ENCODE data around the gene ADAMTSL4.
"Not testable (repeated sequence)": the region's sequence is repeated elsewhere in the genome, so short reads cannot be mapped to it uniquely, and the experiment has no call there.

ADAMTSL4 gene

GRCh38 chr1:150579945-150580642 lies 30.9 kb downstream of the ADAMTSL4 start:
- no peak; the same call in 2 of the 3 replicates for ATAC-seq
- 0 out of 2 replicates have a peak, but pooled peaks have one; percentile 14 for TF ChIP-seq TOX (CRISPR knock-in tag; IDR thresholded peaks at IDR 0.05; ENCODE audit: borderline replicate concordance)
- TF ChIP-seq PPARA (CRISPR knock-in tag; IDR thresholded peaks at IDR 0.05; ENCODE audit: borderline replicate concordance) = no peak

- not testable (repeated sequence) for ATAC-seq
Measured at GRCh38 chr1:150580966-150581365, 31.8 kb downstream of the ADAMTSL4 start.

- not testable (repeated sequence) for ATAC-seq
Measured at GRCh38 chr1:150581437-150581836, 32.2 kb downstream of the ADAMTSL4 start.

GRCh38 chr1:150581962-150582361 lies 32.8 kb downstream of the ADAMTSL4 start:
- not testable (repeated sequence) for ATAC-seq

GRCh38 chr1:150582371-150582770 lies 33.2 kb downstream of the ADAMTSL4 start:
- no peak for ATAC-seq
- TF ChIP-seq POU6F1 (CRISPR knock-in tag; IDR thresholded peaks at IDR 0.05; ENCODE audit: borderline replicate concordance, low read depth) (no peak), CSRNP3 (CRISPR knock-in tag; IDR thresholded peaks at IDR 0.05) (no peak), PATZ1 (CRISPR knock-in tag; IDR thresholded peaks at IDR 0.05; ENCODE audit: borderline replicate concordance) (no peak), TCF4 (CRISPR knock-in tag; IDR thresholded peaks at IDR 0.05; ENCODE audit: borderline replicate concordance) (no peak), CSDC2 (CRISPR knock-in tag; IDR thresholded peaks at IDR 0.05) (no peak), TOX (CRISPR knock-in tag; IDR thresholded peaks at IDR 0.05; ENCODE audit: borderline replicate concordance) (no peak), ZNF8 (CRISPR knock-in tag; IDR thresholded peaks at IDR 0.05) (no peak), ZNF70 (CRISPR knock-in tag; IDR thresholded peaks at IDR 0.05) (no peak), ESRRG (CRISPR knock-in tag; IDR thresholded peaks at IDR 0.05) (no peak), ZFP3 (CRISPR knock-in tag; IDR thresholded peaks at IDR 0.05) (no peak), ARNTL (CRISPR knock-in tag; IDR thresholded peaks at IDR 0.05; ENCODE audit: borderline replicate concordance, low read depth) (no peak), ISL1 (CRISPR knock-in tag; IDR thresholded peaks at IDR 0.05) (no peak), ZC3H10 (CRISPR knock-in tag; IDR thresholded peaks at IDR 0.05) (no peak), SNAI2 (CRISPR knock-in tag; IDR thresholded peaks at IDR 0.05) (no peak), RARB (CRISPR knock-in tag; IDR thresholded peaks at IDR 0.05) (no peak), ZFP30 (CRISPR knock-in tag; IDR thresholded peaks at IDR 0.05) (no peak), OSR1 (CRISPR knock-in tag; IDR thresholded peaks at IDR 0.05) (no peak), TSHZ2 (CRISPR knock-in tag; IDR thresholded peaks at IDR 0.05) (no peak)

Data from SK-N-SH treated with all-trans-retinoic acid at 6 μM for 48 hours (cell line).